ENCODE data around the gene G6PD. TPM values are rescaled to one million over a fixed set of nuclear protein-coding genes. Genes with fewer than 3 reads are reported as not detected.

G6PD gene
- total and polyA plus RNA-seq, 2 of the 4 experiments (the other 2 are of a cell fraction): 77.1 to 213 TPM

DNA sequence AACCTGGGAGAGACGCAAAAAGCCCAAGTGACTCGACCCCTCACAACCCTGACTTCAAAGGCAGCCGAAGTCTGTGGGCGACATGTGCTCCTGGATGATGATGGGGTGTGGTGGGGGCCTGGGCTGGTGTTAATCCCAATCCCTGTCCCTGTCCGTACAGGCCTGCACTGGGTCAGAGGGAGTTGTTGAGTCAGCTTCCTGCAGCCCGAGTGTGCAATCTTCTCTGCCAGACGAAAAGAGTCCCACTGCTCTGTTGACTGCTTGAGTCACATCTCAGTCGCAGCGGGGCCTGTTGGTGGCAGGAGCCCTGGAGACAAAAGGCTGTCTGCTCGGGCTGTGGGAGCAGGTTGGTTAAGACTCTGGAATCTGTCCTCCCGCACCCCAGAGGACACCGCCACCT lies 40.9 kb downstream of the G6PD start:
- no TSS peak for BruUV-seq (replicated peaks)
- peaks cover 10% of the 10 kb centered on the region; the same call in 1 of the 2 replicates for H3K36me3 ChIP-seq (ENCODE audit: control insufficient read depth, insufficient read depth, low read length)
- dilution Hi-C loops (cut with HindIII; ENCODE audit: low sequenced_read_pairs, unreplicated experiment) (no loop called here), in situ Hi-C loops (cut with MboI; ENCODE audit: low sequenced_read_pairs) (no loop called here), intact Hi-C loops (cut with micrococcal nuclease) (no loop called here)
- H2BK120ac ChIP-seq (ENCODE audit: low read depth, low read length): peak overlapping the region; percentile 35; the same call in 1 of the 2 replicates
- no peaks in the 10 kb centered on the region for H4K20me1 ChIP-seq (ENCODE audit: insufficient read depth, low read length)
- no peak overlapping the region for H4K5ac ChIP-seq (ENCODE audit: low read depth, low read length)
- H3K27me3 ChIP-seq (ENCODE audit: control insufficient read depth, insufficient read depth, low read length): no peaks in the 10 kb centered on the region
- no peak overlapping the region for H3K18ac ChIP-seq (ENCODE audit: low read depth, low read length)
- peaks cover 5% of the 10 kb centered on the region; the same call in 1 of the 2 replicates for H3K9me3 ChIP-seq (ENCODE audit: control insufficient read depth, insufficient read depth, low read length)
- no peaks in the 10 kb centered on the region; a peak in 1 of 4 replicates for H3K79me1 ChIP-seq (ENCODE audit: low read depth in 1 of 2, low read length in 2 of 2)
- H3K4me3 ChIP-seq (ENCODE audit: insufficient read depth, low read depth, low read length): no peak overlapping the region
- H2BK20ac ChIP-seq (ENCODE audit: low read depth, low read length): no peak overlapping the region; the same call in 1 of the 2 replicates
- H3K9me1 ChIP-seq (ENCODE audit: insufficient read depth, low read length): peaks cover 4% of the 10 kb centered on the region; the same call in 1 of the 2 replicates
- no peak overlapping the region for H3K27ac ChIP-seq (ENCODE audit: insufficient read depth, low read length)
- H2BK15ac ChIP-seq (ENCODE audit: low read depth, low read length): no peak overlapping the region
- H3K14ac ChIP-seq (replicated peaks; ENCODE audit: low read depth, low read length): no peak overlapping the region
- no peak overlapping the region; the same call in 1 of the 2 replicates for H3K9ac ChIP-seq (ENCODE audit: low read depth, low read length)
- ATAC-seq (ENCODE audit: low read depth) (peak; percentile 89), DNase-seq (peak; percentile 62)
- H2BK5ac ChIP-seq (ENCODE audit: low read depth, low read length, poor library complexity, severe bottlenecking): peak overlapping the region; percentile 58
- H4K8ac ChIP-seq (ENCODE audit: low read depth in 2 of 2, low read length in 2 of 2): peak overlapping the region in 1 of 2 experiments; percentile 22; a peak in 1 of 4 replicates
- H2AK9ac ChIP-seq (replicated peaks; ENCODE audit: low read depth, low read length, poor library complexity): peak overlapping the region; percentile 5
- no peak for TF ChIP-seq RAD21 (IDR thresholded peaks at IDR 0.05; ENCODE audit: low read length)
- peak; percentile 59; the same call in 1 of the 2 replicates for TF ChIP-seq CEBPB (IDR thresholded peaks at IDR 0.05; ENCODE audit: low read depth, low read length)
- no peak overlapping the region for H3K23ac ChIP-seq (ENCODE audit: low read depth, low read length)
- ChIA-PET CTCF (no interaction called here), POLR2A (ENCODE audit: unreplicated experiment) (no interaction called here)
- no peak overlapping the region for H4K91ac ChIP-seq (ENCODE audit: insufficient read depth, low read depth, low read length)
- peak overlapping the region; percentile 69; the same call in 1 of the 2 replicates for H2AK5ac ChIP-seq (ENCODE audit: low read depth, low read length)
- peak overlapping the region; percentile 63 for H2AFZ ChIP-seq (replicated peaks; ENCODE audit: low read length, poor library complexity)
- H3K4me2 ChIP-seq (ENCODE audit: low read depth, low read length): no peak overlapping the region
- H3K56ac ChIP-seq (ENCODE audit: extremely low read depth, insufficient read depth, low read length): no peak overlapping the region
- 60% methylated on average over 6 of the region's 12 CpGs; no CpG with 5 or more reads in 1 of the 2 experiments for WGBS, 2 experiments (ENCODE audit: extremely low coverage in 2 of 2, insufficient read length in 1 of 2)
- H3K4ac ChIP-seq (ENCODE audit: low read depth, low read length): peak overlapping the region; percentile 67
- H3K4me1 ChIP-seq (ENCODE audit: control insufficient read depth, insufficient read depth, low read length): peaks cover 2% of the 10 kb centered on the region; the same call in 1 of the 2 replicates
